ENCODE measurements around the gene SMIM7. TPM values are rescaled to one million over a fixed set of nuclear protein-coding genes. Genes with fewer than 3 reads are reported as not detected.

The SMIM7 gene
- total RNA-seq, 1 experiment from 2014 or later: 66.4 TPM

DNA sequence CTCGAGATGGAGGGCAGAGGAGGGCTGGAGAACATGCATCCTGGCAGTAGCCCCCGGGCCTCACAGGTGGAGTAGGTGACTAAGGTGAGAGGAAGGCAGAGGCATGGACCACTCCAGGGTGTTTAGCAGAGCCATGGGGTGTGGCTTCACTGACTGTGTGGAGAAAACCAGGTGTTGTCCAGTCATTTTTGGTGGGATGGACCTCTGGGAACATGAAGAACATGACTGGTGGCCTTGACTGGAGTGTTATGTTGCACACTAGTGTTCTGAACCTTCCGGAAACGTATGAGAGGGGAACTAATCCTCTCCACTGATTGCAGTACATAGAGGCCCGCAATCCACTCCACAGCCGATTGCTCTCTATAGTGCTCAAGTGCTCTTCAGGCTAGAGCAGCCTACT lies 48.8 kb downstream of the SMIM7 start:
- intact Hi-C loops (cut with micrococcal nuclease): no loop called here
- peaks cover 21% of the 10 kb centered on the region; the same call in 1 of the 2 replicates for H4K20me1 ChIP-seq (ENCODE audit: insufficient read depth)
- POLR2A ChIA-PET: no interaction called here

More for the DNA sequence above, 48.8 kb downstream of the SMIM7 start:
- no peak overlapping the region for H3K27ac ChIP-seq (ENCODE audit: low read depth, low read length)
- no peak overlapping the region for H2AFZ ChIP-seq (ENCODE audit: low read depth, low read length, poor library complexity, severe bottlenecking)
- no peak overlapping the region for H3K9ac ChIP-seq (ENCODE audit: low read length)
- H3K9me2 ChIP-seq (ENCODE audit: insufficient read depth): no peaks in the 10 kb centered on the region
- TF ChIP-seq EZH2 (IDR thresholded peaks at IDR 0.05) (no peak), EZH2phosphoT487 (IDR thresholded peaks at IDR 0.05; ENCODE audit: borderline replicate concordance) (no peak), ZFX (IDR thresholded peaks at IDR 0.05) (no peak), CBX3 (IDR thresholded peaks at IDR 0.05; ENCODE audit: low read depth) (no peak), YY1 (IDR thresholded peaks at IDR 0.05; ENCODE audit: extremely low read depth, insufficient replicate concordance, low read depth, low read length) (no peak), CEBPB (IDR thresholded peaks at IDR 0.05; ENCODE audit: low read depth) (no peak), TCF7L2 (IDR thresholded peaks at IDR 0.05; ENCODE audit: borderline replicate concordance, extremely low read depth, insufficient read depth, insufficient read length) (no peak), MAX (IDR thresholded peaks at IDR 0.05) (no peak), CTCF (IDR thresholded peaks at IDR 0.05 in 2 of 3, conservative IDR thresholded peaks at IDR 0.05 in 1 of 3; ENCODE audit: borderline replicate concordance in 1 of 3, insufficient read depth in 1 of 3, low read depth in 2 of 3, low read length in 2 of 3) (no peak), SP1 (IDR thresholded peaks at IDR 0.05; ENCODE audit: low read depth) (no peak), SRF (IDR thresholded peaks at IDR 0.05; ENCODE audit: low read depth) (no peak), EGR1 (IDR thresholded peaks at IDR 0.05; ENCODE audit: low read depth) (no peak), SIN3A (IDR thresholded peaks at IDR 0.05; ENCODE audit: low read depth) (no peak), JUND (IDR thresholded peaks at IDR 0.05) (no peak), RAD21 (IDR thresholded peaks at IDR 0.05; ENCODE audit: low read depth) (no peak), ELF1 (IDR thresholded peaks at IDR 0.05; ENCODE audit: borderline replicate concordance, low read depth) (no peak), ZNF274 (IDR thresholded peaks at IDR 0.05; ENCODE audit: low read depth, low read length) (no peak)
- TF ChIP-seq, protein P1, sequence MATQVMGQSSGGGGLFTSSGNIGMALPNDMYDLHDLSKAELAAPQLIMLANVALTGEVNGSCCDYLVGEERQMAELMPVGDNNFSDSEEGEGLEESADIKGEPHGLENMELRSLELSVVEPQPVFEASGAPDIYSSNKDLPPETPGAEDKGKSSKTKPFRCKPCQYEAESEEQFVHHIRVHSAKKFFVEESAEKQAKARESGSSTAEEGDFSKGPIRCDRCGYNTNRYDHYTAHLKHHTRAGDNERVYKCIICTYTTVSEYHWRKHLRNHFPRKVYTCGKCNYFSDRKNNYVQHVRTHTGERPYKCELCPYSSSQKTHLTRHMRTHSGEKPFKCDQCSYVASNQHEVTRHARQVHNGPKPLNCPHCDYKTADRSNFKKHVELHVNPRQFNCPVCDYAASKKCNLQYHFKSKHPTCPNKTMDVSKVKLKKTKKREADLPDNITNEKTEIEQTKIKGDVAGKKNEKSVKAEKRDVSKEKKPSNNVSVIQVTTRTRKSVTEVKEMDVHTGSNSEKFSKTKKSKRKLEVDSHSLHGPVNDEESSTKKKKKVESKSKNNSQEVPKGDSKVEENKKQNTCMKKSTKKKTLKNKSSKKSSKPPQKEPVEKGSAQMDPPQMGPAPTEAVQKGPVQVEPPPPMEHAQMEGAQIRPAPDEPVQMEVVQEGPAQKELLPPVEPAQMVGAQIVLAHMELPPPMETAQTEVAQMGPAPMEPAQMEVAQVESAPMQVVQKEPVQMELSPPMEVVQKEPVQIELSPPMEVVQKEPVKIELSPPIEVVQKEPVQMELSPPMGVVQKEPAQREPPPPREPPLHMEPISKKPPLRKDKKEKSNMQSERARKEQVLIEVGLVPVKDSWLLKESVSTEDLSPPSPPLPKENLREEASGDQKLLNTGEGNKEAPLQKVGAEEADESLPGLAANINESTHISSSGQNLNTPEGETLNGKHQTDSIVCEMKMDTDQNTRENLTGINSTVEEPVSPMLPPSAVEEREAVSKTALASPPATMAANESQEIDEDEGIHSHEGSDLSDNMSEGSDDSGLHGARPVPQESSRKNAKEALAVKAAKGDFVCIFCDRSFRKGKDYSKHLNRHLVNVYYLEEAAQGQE (IDR thresholded peaks at IDR 0.05; ENCODE audit: low read depth): no peak
- no TSS peak for BruUV-seq (replicated peaks)
- H3K9me3 ChIP-seq (ENCODE audit: control insufficient read depth in 1 of 2, insufficient read depth in 1 of 2, low read depth in 1 of 2, low read length in 2 of 2): no peaks in the 10 kb centered on the region
- H3K27me3 ChIP-seq (ENCODE audit: insufficient read depth, low read length): no peaks in the 10 kb centered on the region
- no peak overlapping the region for H3K4me2 ChIP-seq (ENCODE audit: low read length)
- ChIA-PET CTCF (no interaction called here), RAD21 (ENCODE audit: low non-redundant PET in 1 of 2, low total read pairs in 2 of 2, uncharacterized antibody in 2 of 2, unreplicated experiment in 2 of 2) (no interaction called here)
- peaks cover 99% of the 10 kb centered on the region for H3K79me2 ChIP-seq (ENCODE audit: insufficient read depth, low read length)
- DNase-seq (ENCODE audit: low read depth, low spot score) (no peak), ATAC-seq (no peak)
- H3K36me3 ChIP-seq (ENCODE audit: control insufficient read depth in 1 of 2, insufficient read depth in 2 of 2, low read length in 2 of 2): no peaks in the 10 kb centered on the region
- peaks cover 3 to 26% of the 10 kb centered on the region in 2 experiments; a peak in 3 of 4 replicates for H3K4me1 ChIP-seq (ENCODE audit: control insufficient read depth in 1 of 2, insufficient read depth in 2 of 2, low read length in 2 of 2)
- H3K4me3 ChIP-seq (replicated peaks in 1 of 2; ENCODE audit: low read depth in 1 of 2, low read length in 2 of 2): no peak overlapping the region
